Aorta (tissue), 5 donors: ENCODE measurements around the gene MGAT4A. TPM values are rescaled to one million over a fixed set of nuclear protein-coding genes. Genes with fewer than 3 reads are reported as not detected.

Experiments used
- ATAC-seq: fragments of 200-7000 bp; cut with Tn5 transposase; one replicate; pipeline ENCODE4 v1.9.1; 2022; ENCODE audit warnings: moderate library complexity; ENCODE audit not compliant: low FRiP score
- DNase-seq, 2 donors: peaks; one replicate each; pipeline ENCODE4 v3.0.0-alpha.2; 2020
- H3K27ac ChIP-seq, 2 donors: one replicate each; pipeline ENCODE4 v1.5.1; 2013; ENCODE audit warnings: low read length in 2 of 2, mild to moderate bottlenecking in 2 of 2, moderate library complexity in 2 of 2, control low read depth in 1 of 2, inconsistent platforms in 1 of 2, low read depth in 1 of 2
- H3K27me3 ChIP-seq, 2 donors: one replicate each; pipeline ENCODE4 v1.6.1; 2013; ENCODE audit warnings: control low read depth in 1 of 2, low read length in 1 of 2, mild to moderate bottlenecking in 1 of 2, moderate library complexity in 1 of 2; ENCODE audit not compliant: insufficient read depth in 2 of 2, control insufficient read depth in 1 of 2
- H3K36me3 ChIP-seq, 2 donors: one replicate each; pipeline ENCODE4 v1.6.1; 2013; ENCODE audit warnings: control low read depth in 1 of 2, low read length in 1 of 2, mild to moderate bottlenecking in 1 of 2; ENCODE audit not compliant: insufficient read depth in 2 of 2, control insufficient read depth in 1 of 2
- H3K4me1 ChIP-seq, 2 donors: one replicate each; pipeline ENCODE4 v1.6.1; 2013; ENCODE audit warnings: low read length in 2 of 2, control low read depth in 1 of 2, mild to moderate bottlenecking in 1 of 2, moderate library complexity in 1 of 2; ENCODE audit not compliant: insufficient read depth in 2 of 2, control insufficient read depth in 1 of 2
- H3K4me3 ChIP-seq, 2 donors: one replicate each; pipeline ENCODE4 v1.5.1; 2013; ENCODE audit warnings: low read length in 2 of 2, control low read depth in 1 of 2, mild to moderate bottlenecking in 1 of 2
- H3K9me3 ChIP-seq: one replicate; pipeline ENCODE4 v1.6.1; 2013; ENCODE audit warnings: mild to moderate bottlenecking, low read length; ENCODE audit not compliant: control insufficient read depth
- WGBS, 2 donors: extraction: QIAGEN DNeasy Blood & Tissue Kit; methylation state at CpG; one replicate each; pipeline ENCODE4 v1.1.7; 2013; 5-methylcytosine and 5-hydroxymethylcytosine counted together
- intact Hi-C, 2 donors: fragments of 100-400 bp; cut with DNase I; formaldehyde crosslinking; loops; one replicate each; pipeline versions ENCODE4 v1.14.2 to v1.15.0; 2022
- polyA plus RNA-seq, 2 donors: library from polyadenylated mRNA; stranded (reverse); fragments of 200-250 nt; gene quantifications; one replicate each; pipeline ENCODE4 v1.2.3, GENCODE V29; 2013
- total RNA-seq, 2 donors: library from RNA; stranded (reverse); fragmentation: NEBNext Ultra II Directional; extraction: Animal tissue kit (Norgen Biotek cat#: 25700); gene quantifications; one replicate each; pipeline ENCODE4 v1.2.1, GENCODE V29; 2021
- donor health status: healthy with polysubstance abuse.
- donor health status: Bipolar disorder and iron deficiency.
- donor health status: DM: no; HTN: no; CAD: no.
- donor health status: DM: no; HTN: no; CAD: no.
- donor health status: DM: yes; HTN: yes; CAD: no.

MGAT4A gene
- total and polyA plus RNA-seq, 4 donors: 4.9 to 65.8 (median 29.7) TPM

DNA sequence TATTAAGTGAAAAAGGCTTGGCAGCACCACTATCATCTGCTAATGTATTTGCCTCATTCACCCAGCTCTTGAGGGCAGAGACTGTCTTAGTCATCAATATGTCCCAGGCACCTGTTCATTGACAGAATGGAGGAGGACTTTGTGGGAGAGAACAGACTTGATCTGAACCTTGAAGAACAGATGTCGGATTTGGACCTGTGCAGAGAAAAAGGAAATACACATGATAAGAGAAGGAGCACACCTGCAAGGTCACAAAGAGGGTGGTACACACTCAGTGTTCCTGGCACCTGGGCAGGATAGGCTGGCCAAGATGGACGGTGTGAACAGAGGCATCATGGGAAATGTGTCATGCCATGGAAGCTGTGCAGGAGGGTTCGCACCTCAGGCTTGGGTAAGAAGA lies 7.4 kb upstream of the MGAT4A start:
- intact Hi-C loops: no loop called here
- no peaks in the 10 kb centered on the region for H3K36me3 ChIP-seq
- ATAC-seq (no peak), DNase-seq (no peak)
- no peak overlapping the region for H3K4me3 ChIP-seq
- no peaks in the 10 kb centered on the region for H3K9me3 ChIP-seq
- 75 to 77% methylated on average over 3 of the region's 3 CpGs for WGBS, 2 donors
- no peaks in the 10 kb centered on the region for H3K27me3 ChIP-seq
- no peak overlapping the region for H3K27ac ChIP-seq
- H3K4me1 ChIP-seq: no peaks in the 10 kb centered on the region

DNA sequence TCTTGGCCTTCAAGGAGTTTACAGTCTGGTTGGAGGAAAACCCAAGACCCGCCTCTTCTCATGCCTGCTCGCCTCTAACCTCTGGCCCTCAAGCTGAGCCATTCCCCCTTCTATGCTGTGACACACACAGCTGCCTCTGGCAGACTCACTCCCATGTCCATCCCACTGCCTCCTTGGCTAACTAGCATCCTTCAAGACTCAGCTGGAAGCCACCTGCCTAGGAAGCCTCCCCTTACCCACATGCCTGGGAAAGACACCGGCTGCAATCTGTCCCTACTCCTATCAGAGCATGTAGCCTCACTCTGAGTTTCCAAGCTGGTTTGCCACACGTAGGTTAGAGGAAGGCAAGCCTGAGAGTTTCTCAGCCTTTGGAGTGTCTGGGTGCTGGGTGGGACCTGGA lies 6.9 kb upstream of the MGAT4A start:
- Histone ChIP-seq H3K4me1 (no peaks in the 10 kb centered on the region), H3K9me3 (no peaks in the 10 kb centered on the region), H3K4me3 (no peak overlapping the region), H3K27ac (no peak overlapping the region), H3K36me3 (no peaks in the 10 kb centered on the region), H3K27me3 (no peaks in the 10 kb centered on the region)
- ATAC-seq (no peak), DNase-seq (no peak)
- 49 to 53% methylated on average over 4 of the region's 4 CpGs for WGBS, 2 donors
- intact Hi-C loops: no loop called here

GRCh38 chr2:98736464-98736889 lies 5.5 kb upstream of the MGAT4A start:
- intact Hi-C loops: no loop called here
- H3K4me1 ChIP-seq: no peaks in the 10 kb centered on the region
- 90 to 98% methylated on average over 2 of the region's 2 CpGs for WGBS, 2 donors

GRCh38 chr2:98734823-98735260 lies 3.9 kb upstream of the MGAT4A start:
- no peak overlapping the region for H3K4me3 ChIP-seq
- H3K27me3 ChIP-seq: no peaks in the 10 kb centered on the region
- H3K9me3 ChIP-seq: no peaks in the 10 kb centered on the region
- DNase-seq: no peak
- H3K27ac ChIP-seq: no peak overlapping the region
- intact Hi-C loops: loop anchor here (5.0 kb wide), 1 partner anchor 87 kb away; no protein-coding TSS in a partner anchor
- H3K4me1 ChIP-seq: no peaks in the 10 kb centered on the region
- WGBS, 2 donors: 93 to 96% methylated on average over 2 of the region's 2 CpGs
- ATAC-seq: no peak
- no peaks in the 10 kb centered on the region for H3K36me3 ChIP-seq

More at GRCh38 chr2:98736464-98736889, 5.5 kb upstream of the MGAT4A start:
- DNase-seq (no peak), ATAC-seq (no peak)
- Histone ChIP-seq H3K9me3 (no peaks in the 10 kb centered on the region), H3K4me3 (no peak overlapping the region), H3K27ac (no peak overlapping the region), H3K36me3 (no peaks in the 10 kb centered on the region), H3K27me3 (no peaks in the 10 kb centered on the region)

- no peak overlapping the region for H3K4me3 ChIP-seq
- WGBS, 2 donors: 90 to 93% methylated on average over 3 of the region's 3 CpGs
- no peaks in the 10 kb centered on the region for H3K9me3 ChIP-seq
- H3K27ac ChIP-seq: no peak overlapping the region
- DNase-seq: no peak
- no peaks in the 10 kb centered on the region for H3K27me3 ChIP-seq
- no peaks in the 10 kb centered on the region for H3K4me1 ChIP-seq
- intact Hi-C loops: loop anchor here (5.0 kb wide), 1 partner anchor 88 kb away; no protein-coding TSS in a partner anchor
- ATAC-seq: no peak
- no peaks in the 10 kb centered on the region for H3K36me3 ChIP-seq
These were observed 3.2 kb upstream of the MGAT4A start for GRCh38 chr2:98734162-98734561.

DNA sequence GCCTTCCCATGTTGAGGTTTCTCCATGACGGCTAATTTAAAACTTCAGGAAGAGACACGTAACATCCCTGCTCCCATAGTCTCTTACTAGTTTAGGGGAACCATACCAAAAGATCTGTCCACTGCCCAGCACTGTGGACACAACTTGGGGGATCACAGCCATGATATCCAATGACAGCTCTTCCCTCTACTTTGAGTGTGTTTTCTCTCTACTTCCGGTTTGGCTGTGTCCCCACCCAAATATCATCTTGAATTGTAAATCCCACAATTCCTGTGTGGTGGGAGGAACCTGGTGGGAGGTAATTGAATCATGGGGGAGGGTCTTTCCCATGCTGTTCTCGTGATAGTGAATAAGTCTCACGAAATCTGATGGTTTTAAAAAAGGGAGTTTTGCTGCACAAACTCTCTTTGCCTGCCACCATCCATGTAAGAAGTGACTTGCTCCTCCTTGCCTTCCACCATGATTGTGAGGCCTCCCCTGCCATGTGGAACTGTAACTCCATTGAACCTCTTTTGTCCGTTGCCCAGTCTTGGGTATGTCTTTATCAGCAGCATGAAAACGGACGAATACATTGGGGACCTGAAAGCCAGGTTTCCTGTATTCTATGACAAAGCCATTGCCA lies 1.6 kb upstream of the MGAT4A start:
- WGBS, 2 donors: 91 to 95% methylated on average over 8 of the region's 8 CpGs
- Histone ChIP-seq H3K27me3 (no peaks in the 10 kb centered on the region), H3K9me3 (no peaks in the 10 kb centered on the region), H3K4me1 (no peaks in the 10 kb centered on the region), H3K4me3 (no peak overlapping the region), H3K36me3 (no peaks in the 10 kb centered on the region), H3K27ac (no peak overlapping the region)
- intact Hi-C loops: loop anchor here (5.0 kb wide), 1 partner anchor 90 kb away; no protein-coding TSS in a partner anchor
- no peak for ATAC-seq
- no peak for DNase-seq

DNA sequence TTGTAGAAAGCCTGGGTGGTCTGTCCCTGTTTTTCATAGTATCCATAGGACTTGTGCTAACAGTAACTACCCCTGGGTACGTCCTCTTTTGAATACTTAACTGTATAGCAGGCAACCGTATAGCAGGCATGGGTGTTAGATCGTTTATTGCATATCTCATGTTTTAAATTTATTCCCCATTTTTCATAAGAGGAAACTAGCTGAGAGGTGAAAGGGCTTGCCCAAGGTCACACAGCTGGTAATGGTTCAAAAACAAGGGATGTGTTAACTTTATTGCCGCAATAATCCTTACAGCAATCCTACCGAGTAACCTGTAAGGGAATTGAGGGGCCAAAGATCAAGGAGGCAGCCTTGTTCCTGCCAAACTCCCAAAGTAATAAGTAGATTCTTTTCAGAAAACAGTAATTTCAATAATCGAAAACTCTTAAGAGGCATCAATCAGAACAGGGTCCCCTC lies 990 bp upstream of the MGAT4A start:
- Histone ChIP-seq H3K27me3 (no peaks in the 10 kb centered on the region), H3K36me3 (no peaks in the 10 kb centered on the region), H3K4me3 (peak overlapping the region; percentile 96 to 99), H3K4me1 (no peaks in the 10 kb centered on the region), H3K27ac (no peak overlapping the region), H3K9me3 (no peaks in the 10 kb centered on the region)
- intact Hi-C loops: loop anchor here (1.0 to 5.0 kb wide), 2 partner anchors 74 to 90 kb away; no protein-coding TSS in a partner anchor
- no peak for ATAC-seq
- DNase-seq: no peak
- WGBS, 2 donors: 78 to 79% methylated on average over 6 of the region's 6 CpGs

DNA sequence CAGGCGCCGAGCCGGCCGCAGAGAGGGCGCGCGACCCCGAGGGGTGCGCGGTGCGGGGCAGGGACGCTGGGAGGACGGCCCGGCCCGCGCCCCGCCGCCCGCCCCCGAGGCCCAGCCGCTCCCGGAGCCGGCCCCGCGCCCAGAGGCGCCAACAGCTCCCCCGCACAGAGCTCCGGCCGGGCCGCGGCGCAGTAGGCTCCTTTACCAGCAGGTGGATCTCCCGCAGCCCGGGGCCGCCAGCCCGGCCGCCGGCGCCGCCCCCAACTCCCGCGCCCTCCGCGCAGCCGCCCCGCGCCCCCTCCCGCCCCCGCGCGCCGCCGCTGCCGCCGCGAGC lies 258 bp downstream of the MGAT4A start:
- 1% methylated on average over 19 to 56 of the region's 56 CpGs for WGBS, 2 donors
- Histone ChIP-seq H3K27me3 (no peaks in the 10 kb centered on the region), H3K27ac (peak overlapping the region in 1 of 2 donors; percentile 41), H3K4me3 (peak overlapping the region; percentile 96 to 99), H3K9me3 (no peaks in the 10 kb centered on the region), H3K36me3 (no peaks in the 10 kb centered on the region), H3K4me1 (no peaks in the 10 kb centered on the region)
- intact Hi-C loops: loop anchor here (1.0 to 5.0 kb wide), 2 partner anchors 76 to 92 kb away; no protein-coding TSS in a partner anchor
- DNase-seq (peak; percentile 68 to 89), ATAC-seq (peak; percentile 33)
